GM13977 (cell line): ENCODE measurements around the gene BTG3.

ENCODE experiments used
- DNase-seq: peaks from one replicate; pipeline ENCODE4 v3.0.0; 2012; ENCODE audit warnings: low spot score
- CTCF ChIP-seq: IDR thresholded peaks from 2 replicates; pipeline ENCODE4 v1.5.1; 2012; ENCODE audit warnings: mild to moderate bottlenecking, control low read depth; ENCODE audit not compliant: insufficient read depth; ENCODE audit errors: extremely low read depth, missing control alignments
- in situ Hi-C: fragments of 300-500 bp; cut with MboI; formaldehyde crosslinking; loops from one replicate; pipeline ENCODE4 v1.12.0; 2022; ENCODE audit warnings: low sequenced_read_pairs, low pct_unique_long_range_greater_than_20kb, mixed read lengths, inconsistent platforms; ENCODE audit not compliant: unreplicated experiment

The BTG3 gene

DNA sequence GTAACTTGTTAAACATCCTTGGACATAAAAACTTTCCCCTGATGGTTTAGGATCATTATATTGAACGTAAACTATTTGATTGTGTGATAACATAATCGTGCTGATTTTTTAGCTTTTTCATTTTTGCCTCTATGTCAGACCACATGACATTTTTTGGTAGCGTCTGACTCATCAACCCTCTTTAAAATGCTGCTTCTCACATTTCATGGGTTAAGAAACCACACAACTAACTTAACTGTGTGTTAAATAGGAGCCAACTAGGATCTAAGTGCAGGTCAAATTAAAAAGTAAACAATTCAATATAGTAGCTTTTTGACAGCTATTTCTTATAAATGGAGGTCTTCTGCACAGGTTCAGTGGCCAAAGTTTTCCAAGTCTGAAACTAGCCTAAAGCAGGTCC is 9.8 kb downstream of the BTG3 start:
- TF ChIP-seq CTCF = no peak
- in situ Hi-C loops = no loop called here
- no peak for DNase-seq

DNA sequence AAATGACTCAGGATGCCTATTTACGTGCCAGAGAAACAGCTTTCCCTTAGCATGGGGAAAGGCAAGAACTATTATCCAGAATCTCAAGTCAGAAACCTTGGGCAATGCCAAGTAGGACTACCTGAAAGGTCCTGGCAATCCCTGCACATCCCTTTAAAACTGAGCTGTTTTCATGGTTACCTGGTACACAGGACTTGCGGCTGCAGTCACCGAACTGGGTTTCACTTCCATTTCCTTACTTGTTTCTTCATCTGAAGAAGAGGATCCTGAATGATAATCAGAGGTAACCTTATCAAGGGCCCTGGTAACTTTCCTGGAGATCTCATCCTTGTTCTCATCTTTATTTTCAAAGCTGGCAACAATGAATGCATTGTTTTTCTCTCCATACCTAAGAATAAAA is 14.3 kb downstream of the BTG3 start:
- DNase-seq = no peak
- in situ Hi-C loops = loop anchor here (25.0 kb wide), 1 partner anchor 211 kb away; no protein-coding TSS in a partner anchor
- TF ChIP-seq CTCF = no peak

DNA sequence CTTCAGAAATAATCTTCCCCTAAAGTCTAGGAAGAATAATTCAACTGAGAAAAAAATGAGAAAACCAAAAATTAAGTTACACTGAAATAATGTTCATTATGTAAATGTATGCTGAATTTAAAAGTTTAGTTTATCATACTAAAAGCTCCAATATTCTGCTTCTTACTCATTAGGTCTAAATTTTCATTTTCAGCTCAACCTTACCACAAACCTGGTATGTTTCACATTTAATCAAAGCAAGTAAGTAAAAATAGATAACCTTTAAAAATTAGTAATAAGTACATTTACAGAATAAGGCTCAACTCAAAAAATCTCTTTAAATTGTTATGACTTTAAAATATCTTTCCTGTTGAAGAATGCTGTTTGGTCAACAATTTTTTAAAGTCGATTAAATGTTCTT is 15.0 kb downstream of the BTG3 start:
- no peak for DNase-seq
- no peak for TF ChIP-seq CTCF
- in situ Hi-C loops = loop anchor here (25.0 kb wide), 1 partner anchor 210 kb away; no protein-coding TSS in a partner anchor

DNA sequence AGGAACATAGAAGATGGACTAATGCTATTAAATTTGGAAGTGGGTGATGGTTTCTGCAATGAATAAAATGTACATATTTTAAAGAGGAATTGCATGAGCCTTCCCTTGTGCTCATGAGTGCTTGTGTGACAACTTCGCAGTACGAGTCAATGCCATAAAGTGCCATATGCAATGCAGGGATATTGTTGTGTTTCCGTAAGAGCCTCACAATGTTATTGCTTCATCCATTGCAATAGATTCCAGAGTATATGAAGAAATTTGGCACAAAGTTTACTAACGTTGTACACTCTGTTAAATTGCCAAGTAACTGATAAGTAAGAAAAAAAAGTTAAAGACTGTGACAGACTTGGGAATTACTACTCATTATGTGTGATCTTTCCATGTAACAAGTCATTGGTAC is 22.3 kb downstream of the BTG3 start:
- in situ Hi-C loops = loop anchor here (25.0 kb wide), 1 partner anchor 203 kb away; no protein-coding TSS in a partner anchor
- no peak for DNase-seq
- TF ChIP-seq CTCF = no peak

- in situ Hi-C loops = loop anchor here (25.0 kb wide), 1 partner anchor 199 kb away; no protein-coding TSS in a partner anchor
- TF ChIP-seq CTCF = peak; percentile 47
- peak; percentile 27 for DNase-seq
These were observed 26.7 kb downstream of the BTG3 start for GRCh38 chr21:17585875-17586450.

DNA sequence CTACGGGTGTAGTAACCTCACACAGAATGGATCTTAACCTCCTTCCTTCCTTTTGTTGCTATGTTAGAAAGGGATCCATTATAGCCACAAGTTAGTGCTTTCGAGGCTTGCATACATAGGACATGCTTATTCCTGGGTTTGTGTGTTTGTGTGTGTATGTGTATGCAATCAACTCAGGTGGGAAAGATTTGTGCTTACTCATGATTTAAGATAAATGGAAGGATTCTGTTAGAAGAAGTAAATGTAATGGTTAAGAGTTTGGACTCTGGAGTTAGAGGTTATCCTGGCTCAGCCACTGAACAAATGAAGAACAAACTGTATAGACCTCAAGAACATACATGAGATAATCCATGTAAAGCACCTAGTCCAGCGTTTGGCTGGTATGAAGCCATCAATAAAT is 28.8 kb downstream of the BTG3 start:
- no peak for DNase-seq
- in situ Hi-C loops = loop anchor here (25.0 kb wide), 1 partner anchor 197 kb away; no protein-coding TSS in a partner anchor
- no peak for TF ChIP-seq CTCF
